ENCODE measurements around the gene CEP192.

GRCh38 chr18:13019301-13019700 is 28.1 kb downstream of the CEP192 start:
- no peak for TF ChIP-seq CTCF (IDR thresholded peaks at IDR 0.05)
- no peak for TF ChIP-seq POLR2A (IDR thresholded peaks at IDR 0.05)
- no peak for TF ChIP-seq POLR2AphosphoS5 (IDR thresholded peaks at IDR 0.05)
